Retina (tissue), 1 donor: ENCODE results near the gene SERPINB1.
"Not testable (repeated sequence)": the region's sequence is repeated elsewhere in the genome, so short reads cannot be mapped to it uniquely, and the experiment has no call there.

Experiments used
- DNase-seq: peaks from one replicate; pipeline ENCODE4 v3.0.0-alpha.2; 2016

Gene SERPINB1

GRCh38 chr6:2865694-2866151, 24.1 kb upstream of the SERPINB1 start:
- no peak for DNase-seq

GRCh38 chr6:2865270-2865669, 23.6 kb upstream of the SERPINB1 start:
- DNase-seq = no peak

GRCh38 chr6:2863901-2864300, 22.2 kb upstream of the SERPINB1 start:
- DNase-seq = no peak

GRCh38 chr6:2862712-2863181, 21.1 kb upstream of the SERPINB1 start:
- DNase-seq = no peak

- DNase-seq = no peak
These were observed 20.1 kb upstream of the SERPINB1 start for GRCh38 chr6:2861822-2862164.

- no peak for DNase-seq
These were observed 19.6 kb upstream of the SERPINB1 start for GRCh38 chr6:2861060-2861821.

- DNase-seq = not testable (repeated sequence)
These were observed 19.0 kb upstream of the SERPINB1 start for GRCh38 chr6:2860706-2861059.

- DNase-seq = not testable (repeated sequence)
These were observed 18.4 kb upstream of the SERPINB1 start for GRCh38 chr6:2859798-2860705.

- no peak for DNase-seq
These were observed 17.6 kb upstream of the SERPINB1 start for GRCh38 chr6:2859185-2859700.

- no peak for DNase-seq
These were observed 16.1 kb upstream of the SERPINB1 start for GRCh38 chr6:2857580-2858337.

- DNase-seq = no peak
These were observed 15.5 kb upstream of the SERPINB1 start for GRCh38 chr6:2857185-2857579.

- DNase-seq = peak; percentile 70
These were observed 13.4 kb upstream of the SERPINB1 start for GRCh38 chr6:2855061-2855519.

- no peak for DNase-seq
These were observed 12.8 kb upstream of the SERPINB1 start for GRCh38 chr6:2854396-2854982.

GRCh38 chr6:2853769-2854395, 12.2 kb upstream of the SERPINB1 start:
- no peak for DNase-seq

GRCh38 chr6:2853378-2853768, 11.7 kb upstream of the SERPINB1 start:
- not testable (repeated sequence) for DNase-seq

GRCh38 chr6:2852921-2853322, 11.3 kb upstream of the SERPINB1 start:
- no peak for DNase-seq

- DNase-seq = no peak
These were observed 10.8 kb upstream of the SERPINB1 start for GRCh38 chr6:2852514-2852855.

GRCh38 chr6:2851727-2852513, 10.3 kb upstream of the SERPINB1 start:
- DNase-seq = no peak

- DNase-seq = no peak
These were observed 9.0 kb upstream of the SERPINB1 start for GRCh38 chr6:2850538-2851113.

GRCh38 chr6:2848851-2849250, 7.2 kb upstream of the SERPINB1 start:
- DNase-seq = no peak

GRCh38 chr6:2845880-2846208, 4.2 kb upstream of the SERPINB1 start:
- DNase-seq = no peak
